HFFc6 (cell line): ENCODE results near the gene STMN1. TPM values are rescaled to one million over a fixed set of nuclear protein-coding genes. Genes with fewer than 3 reads are reported as not detected.

Experiments
- DNase-seq: peaks from one replicate; pipeline ENCODE4 v3.0.0-alpha.2; 2018
- H3K27ac Mint-ChIP-seq: 2 replicates; pipeline ENCODE4 v1.8.0; 2020; ENCODE audit warnings: mild to moderate bottlenecking, mixed read lengths
- H3K27me3 Mint-ChIP-seq: 2 replicates; pipeline ENCODE4 v1.8.0; 2021; ENCODE audit warnings: mild to moderate bottlenecking, moderate library complexity, mixed read lengths; ENCODE audit not compliant: insufficient read depth
- H3K36me3 Mint-ChIP-seq: 2 replicates; pipeline ENCODE4 v1.8.0; 2021; ENCODE audit warnings: low read depth, mixed read lengths
- H3K4me1 Mint-ChIP-seq: 2 replicates; pipeline ENCODE4 v1.8.0; 2020; ENCODE audit warnings: low read depth, mixed read lengths
- H3K4me3 Mint-ChIP-seq: 2 replicates; pipeline ENCODE4 v1.8.0; 2020; ENCODE audit warnings: mild to moderate bottlenecking, moderate library complexity, mixed read lengths
- H3K9me3 Mint-ChIP-seq: 2 replicates; pipeline ENCODE4 v1.8.0; 2020; ENCODE audit warnings: mild to moderate bottlenecking, mixed read lengths
- CTCF ChIP-seq: fragments of 200-600 bp; sonication (generic); IDR thresholded peaks from 2 replicates; pipeline ENCODE4 v1.5.0; 2021; ENCODE audit warnings: antibody characterized with exemption, mild to moderate bottlenecking
- total RNA-seq, 6 experiments: library from RNA; stranded (reverse); fragmentation: NEBNext Ultra II Directional; extraction: Animal tissue kit (Norgen Biotek cat#: 25700); gene quantifications; 2 replicates in 1 of 6; 3 replicates in 5 of 6; pipeline ENCODE4 v1.2.3, GENCODE V29; 2021

STMN1 gene
- total RNA-seq, 6 experiments from 2014 or later, result 201 to 370 (median 342) TPM

- H3K27me3 Mint-ChIP-seq, result no peaks in the 10 kb centered on the region; the same call in none of the 2 replicates
- no peak overlapping the region for H3K4me3 Mint-ChIP-seq
- no peaks in the 10 kb centered on the region for H3K36me3 Mint-ChIP-seq
- H3K27ac Mint-ChIP-seq, result no peak overlapping the region
- TF ChIP-seq CTCF, result no peak
- H3K9me3 Mint-ChIP-seq, result no peaks in the 10 kb centered on the region
- H3K4me1 Mint-ChIP-seq, result peaks cover 11% of the 10 kb centered on the region
- DNase-seq, result no peak
Measured at GRCh38 chr1:25932321-25932720, 26.1 kb upstream of the STMN1 start.

GRCh38 chr1:25929016-25929415 lies 22.8 kb upstream of the STMN1 start:
- Mint-ChIP-seq H3K27me3 (no peaks in the 10 kb centered on the region; the same call in none of the 2 replicates), H3K9me3 (no peaks in the 10 kb centered on the region), H3K27ac (no peak overlapping the region), H3K4me1 (peaks cover 9% of the 10 kb centered on the region), H3K36me3 (no peaks in the 10 kb centered on the region), H3K4me3 (no peak overlapping the region)
- DNase-seq, result no peak
- TF ChIP-seq CTCF, result no peak

- no peak overlapping the region for H3K4me3 Mint-ChIP-seq
- peaks cover 8% of the 10 kb centered on the region for H3K4me1 Mint-ChIP-seq
- no peak for TF ChIP-seq CTCF
- H3K27ac Mint-ChIP-seq, result no peak overlapping the region
- H3K36me3 Mint-ChIP-seq, result no peaks in the 10 kb centered on the region
- H3K27me3 Mint-ChIP-seq, result peaks cover 2% of the 10 kb centered on the region
- DNase-seq, result no peak
- H3K9me3 Mint-ChIP-seq, result no peaks in the 10 kb centered on the region
Measured at GRCh38 chr1:25927521-25928265, 21.5 kb upstream of the STMN1 start.

GRCh38 chr1:25926731-25927496 lies 20.7 kb upstream of the STMN1 start:
- no peak overlapping the region for H3K27ac Mint-ChIP-seq
- H3K4me3 Mint-ChIP-seq, result no peak overlapping the region
- H3K4me1 Mint-ChIP-seq, result peaks cover 14% of the 10 kb centered on the region
- no peaks in the 10 kb centered on the region for H3K9me3 Mint-ChIP-seq
- peaks cover 6% of the 10 kb centered on the region for H3K27me3 Mint-ChIP-seq
- H3K36me3 Mint-ChIP-seq, result no peaks in the 10 kb centered on the region
- no peak for TF ChIP-seq CTCF
- no peak for DNase-seq

- no peak for TF ChIP-seq CTCF
- Mint-ChIP-seq H3K27me3 (peaks cover 6% of the 10 kb centered on the region), H3K4me3 (no peak overlapping the region), H3K36me3 (no peaks in the 10 kb centered on the region), H3K9me3 (no peaks in the 10 kb centered on the region), H3K4me1 (peaks cover 17% of the 10 kb centered on the region), H3K27ac (no peak overlapping the region)
- DNase-seq, result no peak
Measured at GRCh38 chr1:25924454-25924853, 18.2 kb upstream of the STMN1 start.
